ENCODE data around the gene TMEM209. TPM values are rescaled to one million over a fixed set of nuclear protein-coding genes. Genes with fewer than 3 reads are reported as not detected.

Gene TMEM209
- total RNA-seq, 1 donor from 2014 or later, result 15.4 TPM

DNA sequence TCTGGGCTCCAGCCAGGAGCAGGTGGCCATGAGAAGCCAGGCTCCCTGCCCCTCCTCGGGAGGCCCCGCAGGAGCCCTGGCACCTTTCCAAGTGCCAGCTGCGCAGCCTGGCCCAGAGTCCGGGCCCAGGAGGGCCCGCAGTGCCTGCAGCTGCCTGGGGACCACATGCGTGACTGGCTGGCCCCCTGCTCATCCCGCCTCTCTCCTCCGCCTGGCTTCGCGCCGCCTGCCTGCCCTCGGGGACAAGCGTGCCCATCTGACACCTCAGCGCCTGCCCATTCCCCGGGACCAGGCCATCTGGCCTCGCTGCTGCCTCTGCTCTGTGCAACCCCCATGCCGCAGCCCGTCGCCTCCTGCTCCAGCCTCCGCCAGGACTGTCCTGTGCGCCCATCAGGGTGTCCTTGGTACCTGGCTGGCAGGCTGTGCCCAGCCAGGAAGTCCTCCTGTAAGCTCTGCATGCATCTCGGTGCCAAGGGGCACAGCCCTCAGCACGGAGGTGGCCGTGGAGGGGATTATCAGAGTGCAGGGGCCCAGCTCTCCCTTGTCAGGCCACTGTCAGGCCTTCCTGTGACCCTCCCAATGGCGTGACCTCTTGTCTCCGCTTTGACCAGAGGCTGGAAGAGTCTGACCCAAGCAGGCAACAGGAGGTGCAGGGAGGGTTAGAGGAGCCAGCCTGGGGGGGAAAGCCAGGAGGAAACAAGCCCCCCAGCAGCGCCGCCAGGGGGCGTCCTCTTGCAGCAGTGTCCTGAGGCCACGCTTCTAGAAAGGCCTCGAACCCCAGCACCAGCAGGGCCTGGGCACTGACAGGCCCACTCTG is 50.5 kb downstream of the TMEM209 start:
- peaks cover 8% of the 10 kb centered on the region for H3K36me3 Mint-ChIP-seq (ENCODE audit: unreplicated experiment)
- peak overlapping the region; percentile 68 for H3K27ac Mint-ChIP-seq (ENCODE audit: unreplicated experiment)
- TF ChIP-seq, protein P1, sequence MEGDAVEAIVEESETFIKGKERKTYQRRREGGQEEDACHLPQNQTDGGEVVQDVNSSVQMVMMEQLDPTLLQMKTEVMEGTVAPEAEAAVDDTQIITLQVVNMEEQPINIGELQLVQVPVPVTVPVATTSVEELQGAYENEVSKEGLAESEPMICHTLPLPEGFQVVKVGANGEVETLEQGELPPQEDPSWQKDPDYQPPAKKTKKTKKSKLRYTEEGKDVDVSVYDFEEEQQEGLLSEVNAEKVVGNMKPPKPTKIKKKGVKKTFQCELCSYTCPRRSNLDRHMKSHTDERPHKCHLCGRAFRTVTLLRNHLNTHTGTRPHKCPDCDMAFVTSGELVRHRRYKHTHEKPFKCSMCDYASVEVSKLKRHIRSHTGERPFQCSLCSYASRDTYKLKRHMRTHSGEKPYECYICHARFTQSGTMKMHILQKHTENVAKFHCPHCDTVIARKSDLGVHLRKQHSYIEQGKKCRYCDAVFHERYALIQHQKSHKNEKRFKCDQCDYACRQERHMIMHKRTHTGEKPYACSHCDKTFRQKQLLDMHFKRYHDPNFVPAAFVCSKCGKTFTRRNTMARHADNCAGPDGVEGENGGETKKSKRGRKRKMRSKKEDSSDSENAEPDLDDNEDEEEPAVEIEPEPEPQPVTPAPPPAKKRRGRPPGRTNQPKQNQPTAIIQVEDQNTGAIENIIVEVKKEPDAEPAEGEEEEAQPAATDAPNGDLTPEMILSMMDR (IDR thresholded peaks at IDR 0.05; ENCODE audit: partially characterized antibody, unreplicated experiment), result peak; percentile 62
- peaks cover 4% of the 10 kb centered on the region for H3K27me3 Mint-ChIP-seq (ENCODE audit: unreplicated experiment)
- H3K9me3 Mint-ChIP-seq (ENCODE audit: unreplicated experiment), result peaks cover 3% of the 10 kb centered on the region
- H3K4me3 Mint-ChIP-seq (ENCODE audit: unreplicated experiment), result no peak overlapping the region
- peak; percentile 79 for DNase-seq
- H3K4me1 Mint-ChIP-seq (ENCODE audit: low read depth, unreplicated experiment), result peaks cover 4% of the 10 kb centered on the region

DNA sequence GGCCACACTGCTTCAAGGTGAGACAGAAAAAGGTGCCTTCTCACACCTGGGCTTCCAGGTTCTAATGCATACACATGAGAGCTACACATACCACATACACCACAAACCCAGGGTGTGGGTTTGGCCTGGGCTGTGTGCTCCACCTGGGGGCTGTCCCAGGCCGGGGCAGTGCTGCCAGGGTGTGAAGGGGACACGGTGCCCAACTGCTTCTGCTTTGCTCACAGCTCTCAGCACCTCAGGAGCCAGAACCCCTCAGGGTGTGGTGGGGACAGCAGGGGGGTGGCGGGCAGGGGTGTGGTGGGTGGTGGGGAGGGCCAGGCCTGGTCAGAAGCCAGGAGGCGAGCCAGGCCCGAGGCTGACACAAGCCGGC is 51.1 kb downstream of the TMEM209 start:
- Mint-ChIP-seq H3K27ac (ENCODE audit: unreplicated experiment) (no peak overlapping the region), H3K9me3 (ENCODE audit: unreplicated experiment) (peaks cover 3% of the 10 kb centered on the region), H3K4me3 (ENCODE audit: unreplicated experiment) (no peak overlapping the region), H3K27me3 (ENCODE audit: unreplicated experiment) (peaks cover 4% of the 10 kb centered on the region), H3K4me1 (ENCODE audit: low read depth, unreplicated experiment) (peaks cover 4% of the 10 kb centered on the region), H3K36me3 (ENCODE audit: unreplicated experiment) (peaks cover 8% of the 10 kb centered on the region)
- TF ChIP-seq, protein P1 (IDR thresholded peaks at IDR 0.05; ENCODE audit: partially characterized antibody, unreplicated experiment), result no peak
- no peak for DNase-seq

DNA sequence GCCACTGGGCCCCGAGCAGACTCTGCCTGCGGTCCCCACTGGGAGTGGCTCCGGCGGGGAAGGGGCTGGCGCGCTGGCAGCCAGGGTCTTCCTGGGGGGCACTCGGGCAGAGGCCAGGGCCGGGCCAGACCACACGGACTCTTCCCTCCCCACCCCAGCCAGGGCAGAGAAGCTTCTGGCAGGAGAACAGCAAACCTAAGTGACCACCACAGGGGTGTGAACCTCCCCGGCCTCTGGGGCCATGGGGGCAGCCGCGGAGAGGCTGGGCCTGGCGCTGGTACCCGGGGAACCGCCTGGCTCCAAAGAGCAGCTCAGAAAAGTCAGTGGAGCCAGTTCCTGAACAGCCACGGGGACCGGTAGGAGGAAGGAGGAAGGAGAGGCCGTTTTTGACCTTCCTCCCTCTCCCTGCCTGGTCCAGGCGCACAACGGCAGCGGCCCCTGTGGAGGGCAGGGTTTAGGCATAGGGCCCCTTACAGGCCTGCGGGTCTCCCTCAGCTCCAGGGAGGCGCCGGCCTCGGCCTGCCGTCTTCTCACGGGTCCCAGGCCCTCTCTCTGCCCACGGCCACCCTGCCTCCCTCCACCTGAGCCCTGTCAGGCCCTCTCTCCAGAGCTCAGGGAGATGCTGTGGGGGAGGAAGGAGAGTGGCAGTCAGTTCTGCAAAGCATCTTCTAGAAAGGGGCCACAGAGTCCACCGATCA is 51.8 kb downstream of the TMEM209 start:
- Mint-ChIP-seq H3K27me3 (ENCODE audit: unreplicated experiment) (peaks cover 11% of the 10 kb centered on the region), H3K9me3 (ENCODE audit: unreplicated experiment) (peaks cover 3% of the 10 kb centered on the region), H3K4me3 (ENCODE audit: unreplicated experiment) (no peak overlapping the region), H3K27ac (ENCODE audit: unreplicated experiment) (no peak overlapping the region), H3K36me3 (ENCODE audit: unreplicated experiment) (peaks cover 8% of the 10 kb centered on the region), H3K4me1 (ENCODE audit: low read depth, unreplicated experiment) (peaks cover 7% of the 10 kb centered on the region)
- no peak for DNase-seq
- TF ChIP-seq, protein P1 (IDR thresholded peaks at IDR 0.05; ENCODE audit: partially characterized antibody, unreplicated experiment), result no peak

DNA sequence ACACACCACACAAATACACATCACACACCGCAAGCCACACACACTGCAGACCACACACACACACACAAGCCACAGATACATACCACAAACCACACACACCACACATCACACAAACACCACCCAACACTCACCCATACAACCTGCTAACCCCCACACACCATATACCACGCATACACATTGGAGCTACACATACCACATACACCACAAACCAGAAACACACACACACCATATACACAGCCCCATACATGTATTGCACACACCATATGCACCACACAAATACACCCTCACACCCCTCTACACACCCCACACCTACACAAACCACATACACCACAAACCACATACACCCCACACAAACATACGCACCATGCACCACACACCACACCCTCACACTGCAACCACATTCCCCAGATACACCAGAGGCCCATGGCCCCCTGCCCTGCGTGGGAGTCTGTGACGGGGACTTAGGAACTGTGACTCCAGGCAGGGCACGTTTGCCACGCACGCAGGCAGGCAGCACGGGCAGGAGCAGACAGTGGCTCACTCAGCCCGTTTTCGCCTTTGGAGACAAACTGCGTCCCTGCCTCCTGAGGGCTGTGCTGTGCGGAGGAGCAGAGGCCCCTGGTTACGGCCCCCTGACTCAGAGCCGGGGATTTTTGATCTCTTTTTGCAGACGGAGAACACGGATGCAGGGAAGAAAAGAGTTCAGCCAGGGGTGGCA is 52.6 kb downstream of the TMEM209 start:
- H3K4me1 Mint-ChIP-seq (ENCODE audit: low read depth, unreplicated experiment), result peaks cover 12% of the 10 kb centered on the region
- H3K27ac Mint-ChIP-seq (ENCODE audit: unreplicated experiment), result no peak overlapping the region
- no peak for DNase-seq
- peaks cover 3% of the 10 kb centered on the region for H3K9me3 Mint-ChIP-seq (ENCODE audit: unreplicated experiment)
- no peak overlapping the region for H3K4me3 Mint-ChIP-seq (ENCODE audit: unreplicated experiment)
- peaks cover 12% of the 10 kb centered on the region for H3K27me3 Mint-ChIP-seq (ENCODE audit: unreplicated experiment)
- TF ChIP-seq, protein P1 (IDR thresholded peaks at IDR 0.05; ENCODE audit: partially characterized antibody, unreplicated experiment), result no peak
- peaks cover 8% of the 10 kb centered on the region for H3K36me3 Mint-ChIP-seq (ENCODE audit: unreplicated experiment)
